ENCODE measurements around the gene MAPKAPK3.

DNA sequence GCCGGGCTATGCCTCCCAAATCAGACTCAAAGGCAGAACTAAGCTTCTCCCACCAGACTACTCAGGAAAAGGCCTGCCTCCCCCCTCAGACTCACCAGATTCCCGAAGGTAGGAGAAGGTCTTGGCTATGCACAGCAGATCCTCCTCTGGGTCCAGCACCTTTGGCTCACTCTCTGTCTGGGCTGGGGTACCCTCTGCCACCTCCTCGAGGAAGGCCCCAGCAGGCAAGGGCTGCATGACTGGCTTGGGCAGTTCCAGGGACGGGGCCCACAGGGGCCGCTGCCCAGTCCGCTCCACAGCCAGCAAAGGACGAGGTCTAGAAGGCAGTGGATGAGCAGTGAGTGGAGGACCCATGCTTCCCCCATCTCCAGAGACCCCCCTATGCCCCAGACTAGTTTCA is 8.7 kb upstream of the MAPKAPK3 start:
- TF ChIP-seq EZH2 (IDR thresholded peaks at IDR 0.05; ENCODE audit: insufficient read depth, poor library complexity, severe bottlenecking) (no peak), EZH2phosphoT487 (IDR thresholded peaks at IDR 0.05; ENCODE audit: insufficient read depth, low read depth) (no peak)

Data from GM23248 (cell line).